GM18505 (cell line): ENCODE data around the gene CRYBA1.
"Not testable (repeated sequence)": the region's sequence is repeated elsewhere in the genome, so short reads cannot be mapped to it uniquely, and the experiment has no call there.

Experiments
- ATAC-seq: cut with Tn5 transposase; IDR thresholded peaks from one replicate; pipeline ENCODE4 v1.9.1; 2021; ENCODE audit not compliant: unreplicated experiment
- POLR2A ChIP-seq: IDR thresholded peaks from 4 replicates; pipeline ENCODE4 v1.6.1; 2011; ENCODE audit warnings: borderline replicate concordance; ENCODE audit not compliant: insufficient read depth, insufficient read length; ENCODE audit errors: extremely low read depth

Gene CRYBA1

GRCh38 chr17:29216856-29217255 is 29.8 kb upstream of the CRYBA1 start:
- ATAC-seq, result no peak
- no peak for TF ChIP-seq POLR2A

- TF ChIP-seq POLR2A, result no peak
- no peak for ATAC-seq
Observed at GRCh38 chr17:29219378-29220047, 27.1 kb upstream of the CRYBA1 start.

GRCh38 chr17:29221338-29221737 is 25.3 kb upstream of the CRYBA1 start:
- not testable (repeated sequence) for ATAC-seq

GRCh38 chr17:29225396-29225795 is 21.3 kb upstream of the CRYBA1 start:
- no peak for ATAC-seq
- no peak for TF ChIP-seq POLR2A

GRCh38 chr17:29233301-29233700 is 13.4 kb upstream of the CRYBA1 start:
- ATAC-seq, result no peak
- no peak for TF ChIP-seq POLR2A

- not testable (repeated sequence) for ATAC-seq
Observed at GRCh38 chr17:29234972-29235371, 11.7 kb upstream of the CRYBA1 start.

- no peak for ATAC-seq
- no peak for TF ChIP-seq POLR2A
Observed at GRCh38 chr17:29235904-29236303, 10.8 kb upstream of the CRYBA1 start.

- TF ChIP-seq POLR2A, result no peak
- no peak for ATAC-seq
Observed at GRCh38 chr17:29237476-29238132, 9.1 kb upstream of the CRYBA1 start.

- no peak for TF ChIP-seq POLR2A
- no peak for ATAC-seq
Observed at GRCh38 chr17:29238133-29238850, 8.4 kb upstream of the CRYBA1 start.

- ATAC-seq, result no peak
- TF ChIP-seq POLR2A, result no peak
Observed at GRCh38 chr17:29240477-29240876, 6.2 kb upstream of the CRYBA1 start.

GRCh38 chr17:29240968-29241963 is 5.4 kb upstream of the CRYBA1 start:
- no peak for TF ChIP-seq POLR2A
- no peak for ATAC-seq

- ATAC-seq, result no peak
- no peak for TF ChIP-seq POLR2A
Observed at GRCh38 chr17:29242051-29242450, 4.6 kb upstream of the CRYBA1 start.

GRCh38 chr17:29242790-29243189 is 3.9 kb upstream of the CRYBA1 start:
- no peak for TF ChIP-seq POLR2A

More at GRCh38 chr17:29242790-29243189, 3.9 kb upstream of the CRYBA1 start:
- ATAC-seq, result no peak
